Aorta (tissue), 5 donors: ENCODE results near the gene CNTN5. TPM values are rescaled to one million over a fixed set of nuclear protein-coding genes. Genes with fewer than 3 reads are reported as not detected.

Experiments used
- ATAC-seq: fragments of 200-7000 bp; cut with Tn5 transposase; one replicate; pipeline ENCODE4 v1.9.1; 2022; ENCODE audit warnings: moderate library complexity; ENCODE audit not compliant: low FRiP score
- DNase-seq, 2 donors: peaks; one replicate each; pipeline ENCODE4 v3.0.0-alpha.2; 2020
- H3K27ac ChIP-seq, 2 donors: one replicate each; pipeline ENCODE4 v1.5.1; 2013; ENCODE audit warnings: low read length in 2 of 2, mild to moderate bottlenecking in 2 of 2, moderate library complexity in 2 of 2, control low read depth in 1 of 2, inconsistent platforms in 1 of 2, low read depth in 1 of 2
- H3K27me3 ChIP-seq, 2 donors: one replicate each; pipeline ENCODE4 v1.6.1; 2013; ENCODE audit warnings: control low read depth in 1 of 2, low read length in 1 of 2, mild to moderate bottlenecking in 1 of 2, moderate library complexity in 1 of 2; ENCODE audit not compliant: insufficient read depth in 2 of 2, control insufficient read depth in 1 of 2
- H3K36me3 ChIP-seq, 2 donors: one replicate each; pipeline ENCODE4 v1.6.1; 2013; ENCODE audit warnings: control low read depth in 1 of 2, low read length in 1 of 2, mild to moderate bottlenecking in 1 of 2; ENCODE audit not compliant: insufficient read depth in 2 of 2, control insufficient read depth in 1 of 2
- H3K4me1 ChIP-seq, 2 donors: one replicate each; pipeline ENCODE4 v1.6.1; 2013; ENCODE audit warnings: low read length in 2 of 2, control low read depth in 1 of 2, mild to moderate bottlenecking in 1 of 2, moderate library complexity in 1 of 2; ENCODE audit not compliant: insufficient read depth in 2 of 2, control insufficient read depth in 1 of 2
- H3K4me3 ChIP-seq, 2 donors: one replicate each; pipeline ENCODE4 v1.5.1; 2013; ENCODE audit warnings: low read length in 2 of 2, control low read depth in 1 of 2, mild to moderate bottlenecking in 1 of 2
- H3K9me3 ChIP-seq: one replicate; pipeline ENCODE4 v1.6.1; 2013; ENCODE audit warnings: mild to moderate bottlenecking, low read length; ENCODE audit not compliant: control insufficient read depth
- WGBS, 2 donors: extraction: QIAGEN DNeasy Blood & Tissue Kit; methylation state at CpG; one replicate each; pipeline ENCODE4 v1.1.7; 2013; 5-methylcytosine and 5-hydroxymethylcytosine counted together
- intact Hi-C, 2 donors: fragments of 100-400 bp; cut with DNase I; formaldehyde crosslinking; loops; one replicate each; pipeline versions ENCODE4 v1.14.2 to v1.15.0; 2022
- polyA plus RNA-seq, 2 donors: library from polyadenylated mRNA; stranded (reverse); fragments of 200-250 nt; gene quantifications; one replicate each; pipeline ENCODE4 v1.2.3, GENCODE V29; 2013
- total RNA-seq, 2 donors: library from RNA; stranded (reverse); fragmentation: NEBNext Ultra II Directional; extraction: Animal tissue kit (Norgen Biotek cat#: 25700); gene quantifications; one replicate each; pipeline ENCODE4 v1.2.1, GENCODE V29; 2021
- donor health status: healthy with polysubstance abuse.
- donor health status: Bipolar disorder and iron deficiency.
- donor health status: DM: no; HTN: no; CAD: no.
- donor health status: DM: no; HTN: no; CAD: no.
- donor health status: DM: yes; HTN: yes; CAD: no.

The CNTN5 gene
- total and polyA plus RNA-seq, 4 donors, result 0.13 to 2.9 (median 0.96) TPM; not detected in 1

DNA sequence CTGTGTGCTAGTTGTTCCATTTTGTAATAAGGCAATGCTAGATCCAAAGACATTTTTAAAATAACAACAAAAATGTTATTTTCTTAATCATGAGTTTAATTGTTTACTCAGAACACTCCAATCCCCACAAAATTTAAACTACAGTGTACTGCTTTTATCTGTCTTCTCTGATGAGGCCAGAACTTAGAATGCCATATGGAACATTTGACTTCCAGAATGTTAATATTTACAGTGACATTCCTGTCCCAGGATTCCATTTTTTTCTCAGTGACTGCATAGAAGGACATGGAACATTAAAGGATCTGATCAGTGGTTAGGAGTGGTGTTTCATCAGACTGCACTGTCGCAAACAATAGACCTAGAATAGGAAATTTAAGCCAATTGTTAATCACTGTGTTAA, 1171.4 kb downstream of the CNTN5 start:
- no peaks in the 10 kb centered on the region for H3K9me3 ChIP-seq
- no peak overlapping the region for H3K4me3 ChIP-seq
- ATAC-seq (no peak), DNase-seq (no peak)
- H3K27ac ChIP-seq, result no peak overlapping the region
- 40 to 56% methylated on average over 1 of the region's 1 CpG for WGBS, 2 donors
- no peaks in the 10 kb centered on the region for H3K36me3 ChIP-seq
- no peaks in the 10 kb centered on the region for H3K4me1 ChIP-seq
- intact Hi-C loops, result no loop called here
- H3K27me3 ChIP-seq, result peaks cover 0 to 1% of the 10 kb centered on the region in 2 donors

DNA sequence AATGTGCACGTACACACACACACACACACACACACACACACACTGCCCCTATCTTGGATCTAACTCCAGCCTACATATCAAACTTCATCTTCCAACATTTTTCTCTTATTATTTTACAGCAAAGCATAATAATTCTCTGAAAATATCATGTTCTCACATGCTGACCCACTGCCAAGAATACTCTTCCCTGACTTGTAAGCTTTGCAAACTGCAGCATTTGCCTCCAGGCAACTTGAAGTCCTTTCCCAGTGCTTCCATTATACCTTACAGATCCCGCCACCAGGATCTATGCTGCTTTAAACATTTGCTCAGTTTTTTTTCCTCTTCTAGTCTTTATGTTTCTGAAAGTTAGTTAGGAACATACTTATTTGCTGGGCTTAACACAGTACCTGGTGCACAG, 1183.0 kb downstream of the CNTN5 start:
- Histone ChIP-seq H3K27me3 (no peaks in the 10 kb centered on the region), H3K36me3 (no peaks in the 10 kb centered on the region), H3K4me1 (no peaks in the 10 kb centered on the region), H3K27ac (no peak overlapping the region), H3K4me3 (no peak overlapping the region), H3K9me3 (peaks cover 1% of the 10 kb centered on the region)
- DNase-seq (no peak), ATAC-seq (no peak)
- 67 to 76% methylated on average over 2 of the region's 2 CpGs for WGBS, 2 donors
- intact Hi-C loops, result no loop called here

DNA sequence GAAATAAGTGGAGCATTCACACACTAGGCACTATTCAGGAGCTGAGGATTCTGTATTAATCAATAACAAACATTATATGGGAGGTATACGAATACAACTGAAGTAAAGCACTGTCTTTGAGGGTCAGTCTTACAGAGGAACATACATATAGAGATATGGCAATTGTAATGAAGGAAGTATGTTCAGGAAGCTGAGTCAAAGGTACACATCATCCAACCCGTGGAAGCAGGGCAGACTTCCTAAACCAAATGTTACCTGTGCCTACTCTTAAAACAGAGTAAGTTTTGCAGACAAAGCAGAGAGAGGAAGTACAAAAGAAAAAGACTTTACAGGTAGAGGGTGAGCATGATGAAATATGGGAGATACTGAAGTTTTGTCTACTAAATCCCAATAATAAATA, 1185.2 kb downstream of the CNTN5 start:
- H3K9me3 ChIP-seq, result peaks cover 1% of the 10 kb centered on the region
- H3K4me1 ChIP-seq, result no peaks in the 10 kb centered on the region
- intact Hi-C loops, result no loop called here
- WGBS, 2 donors, result 75 to 80% methylated on average over 2 of the region's 2 CpGs
- ATAC-seq (no peak), DNase-seq (no peak)
- H3K27me3 ChIP-seq, result no peaks in the 10 kb centered on the region
- H3K36me3 ChIP-seq, result no peaks in the 10 kb centered on the region
- no peak overlapping the region for H3K4me3 ChIP-seq
- no peak overlapping the region for H3K27ac ChIP-seq

DNA sequence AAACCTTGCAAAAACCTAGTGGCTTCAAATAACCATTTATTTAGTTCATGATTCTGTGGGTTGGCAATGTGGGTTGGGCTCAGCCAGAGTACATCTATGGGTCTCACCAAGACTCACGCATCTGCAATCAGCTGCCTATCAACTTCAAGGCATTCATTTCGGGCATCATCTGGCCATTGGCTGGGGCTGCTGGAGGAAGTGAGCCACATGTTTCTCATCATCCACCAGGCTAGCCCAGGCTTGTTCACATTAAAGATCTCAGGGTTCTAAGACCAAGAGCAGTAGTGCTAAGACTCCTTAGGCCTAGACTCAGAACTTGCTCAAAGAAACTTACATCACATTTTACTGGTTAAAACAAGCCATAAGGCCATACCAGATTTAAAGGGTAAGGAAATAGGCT, 1187.5 kb downstream of the CNTN5 start:
- Histone ChIP-seq H3K27me3 (no peaks in the 10 kb centered on the region), H3K9me3 (no peaks in the 10 kb centered on the region), H3K4me3 (no peak overlapping the region), H3K36me3 (no peaks in the 10 kb centered on the region), H3K27ac (no peak overlapping the region), H3K4me1 (no peaks in the 10 kb centered on the region)
- DNase-seq (no peak), ATAC-seq (no peak)
- intact Hi-C loops, result no loop called here
- 79 to 90% methylated on average over 2 of the region's 2 CpGs for WGBS, 2 donors

DNA sequence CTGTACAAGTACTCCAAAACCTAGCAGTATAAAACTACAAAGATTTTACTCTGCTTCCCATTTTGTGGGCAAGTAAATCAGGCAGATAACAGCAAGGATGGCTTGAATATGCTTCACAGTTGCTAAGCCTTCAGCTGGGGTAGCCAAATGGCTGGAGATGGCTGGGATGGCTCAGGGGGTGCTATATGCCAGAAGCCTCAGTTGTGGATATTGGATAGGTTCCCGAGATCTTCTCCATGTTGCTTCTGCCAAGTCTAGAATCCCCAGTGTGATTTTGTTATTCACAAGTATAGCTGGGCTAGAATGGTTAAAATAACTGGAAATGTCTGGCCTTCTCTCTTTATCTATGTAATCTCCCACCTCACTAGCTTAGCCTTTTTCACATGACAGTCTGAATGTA, 1194.0 kb downstream of the CNTN5 start:
- H3K36me3 ChIP-seq, result no peaks in the 10 kb centered on the region
- no peaks in the 10 kb centered on the region for H3K4me1 ChIP-seq
- no peaks in the 10 kb centered on the region for H3K27me3 ChIP-seq
- H3K4me3 ChIP-seq, result no peak overlapping the region
- intact Hi-C loops, result no loop called here
- H3K9me3 ChIP-seq, result no peaks in the 10 kb centered on the region
- H3K27ac ChIP-seq, result no peak overlapping the region
- WGBS, 2 donors, result 75 to 93% methylated on average over 1 of the region's 1 CpG
- ATAC-seq (no peak), DNase-seq (no peak)

DNA sequence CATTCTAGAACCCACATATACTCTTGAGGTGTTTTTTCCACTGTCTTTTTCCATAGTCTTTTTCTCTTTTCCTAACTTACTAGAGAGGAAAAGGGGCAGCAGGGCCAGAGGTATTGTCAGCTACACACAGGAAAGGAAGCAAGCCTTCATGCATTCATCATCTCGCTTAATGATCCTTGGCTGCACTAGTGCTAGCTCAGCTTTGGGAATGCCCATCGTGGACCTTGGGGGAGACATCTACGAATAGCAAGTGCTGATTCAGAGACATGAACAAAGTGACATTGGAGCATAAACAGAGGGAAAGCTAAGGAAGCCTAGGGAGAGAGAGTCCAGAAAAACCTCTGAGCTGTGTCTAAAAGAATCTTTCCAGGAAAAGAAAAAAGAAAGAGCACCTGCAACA, 1200.1 kb downstream of the CNTN5 start:
- DNase-seq, result no peak
- WGBS, 2 donors, result 43 to 53% methylated on average over 3 of the region's 3 CpGs
- Histone ChIP-seq H3K36me3 (no peaks in the 10 kb centered on the region), H3K27me3 (no peaks in the 10 kb centered on the region), H3K27ac (no peak overlapping the region), H3K9me3 (no peaks in the 10 kb centered on the region), H3K4me1 (no peaks in the 10 kb centered on the region), H3K4me3 (no peak overlapping the region)
- intact Hi-C loops, result no loop called here
- ATAC-seq, result no peak

DNA sequence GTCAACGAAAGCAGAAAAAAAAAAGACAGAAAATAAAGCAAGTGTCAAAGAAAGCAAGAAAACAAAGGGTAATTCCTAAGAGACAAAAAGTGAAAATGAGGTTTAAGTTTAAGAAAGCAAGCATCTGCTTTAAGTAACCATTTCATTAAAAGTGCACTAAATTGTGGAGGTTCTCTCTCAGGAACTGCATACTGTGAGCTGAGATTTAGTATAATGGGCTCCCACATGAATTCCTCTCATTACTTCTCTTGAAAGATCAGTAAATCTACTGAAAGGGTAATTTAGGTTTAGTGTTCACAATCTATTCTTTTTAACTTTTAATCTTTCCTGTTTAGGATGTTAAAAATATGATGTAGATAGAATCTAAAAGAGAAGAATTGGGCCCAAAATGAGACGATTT, 1201.0 kb downstream of the CNTN5 start:
- WGBS, 2 donors, result 73 to 78% methylated on average over 2 of the region's 2 CpGs
- H3K27me3 ChIP-seq, result no peaks in the 10 kb centered on the region
- H3K4me1 ChIP-seq, result no peaks in the 10 kb centered on the region
- DNase-seq (no peak), ATAC-seq (no peak)
- H3K9me3 ChIP-seq, result no peaks in the 10 kb centered on the region
- intact Hi-C loops, result no loop called here
- H3K27ac ChIP-seq, result no peak overlapping the region
- H3K36me3 ChIP-seq, result no peaks in the 10 kb centered on the region
- no peak overlapping the region for H3K4me3 ChIP-seq

DNA sequence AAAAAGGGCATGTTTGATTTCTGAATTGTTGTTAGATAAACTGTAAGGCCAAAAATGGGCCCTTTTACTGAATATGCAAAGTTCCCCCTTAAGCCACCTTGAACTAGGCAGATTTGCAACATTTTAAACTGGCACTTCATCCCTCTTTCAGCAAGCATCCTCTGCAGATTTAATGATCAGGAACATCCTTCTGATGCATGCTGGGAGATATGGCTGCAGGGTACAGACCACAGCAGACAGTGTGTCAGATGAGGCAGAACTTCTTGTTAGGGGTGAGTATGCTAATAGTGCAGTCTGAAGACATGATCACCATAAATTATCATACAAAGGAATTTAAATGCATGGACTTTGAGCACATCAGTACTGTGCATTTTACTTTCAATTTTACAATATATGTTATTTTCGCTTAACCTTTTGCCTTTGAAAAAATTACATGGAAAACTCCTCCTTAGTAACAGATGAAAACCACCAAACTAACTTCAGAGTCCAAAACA, 1203.8 kb downstream of the CNTN5 start:
- DNase-seq (no peak), ATAC-seq (no peak)
- no peak overlapping the region for H3K27ac ChIP-seq
- 92 to 93% methylated on average over 1 of the region's 1 CpG for WGBS, 2 donors
- H3K27me3 ChIP-seq, result no peaks in the 10 kb centered on the region
- no peaks in the 10 kb centered on the region for H3K36me3 ChIP-seq
- H3K4me3 ChIP-seq, result no peak overlapping the region
- H3K9me3 ChIP-seq, result no peaks in the 10 kb centered on the region
- H3K4me1 ChIP-seq, result no peaks in the 10 kb centered on the region
- intact Hi-C loops, result no loop called here

DNA sequence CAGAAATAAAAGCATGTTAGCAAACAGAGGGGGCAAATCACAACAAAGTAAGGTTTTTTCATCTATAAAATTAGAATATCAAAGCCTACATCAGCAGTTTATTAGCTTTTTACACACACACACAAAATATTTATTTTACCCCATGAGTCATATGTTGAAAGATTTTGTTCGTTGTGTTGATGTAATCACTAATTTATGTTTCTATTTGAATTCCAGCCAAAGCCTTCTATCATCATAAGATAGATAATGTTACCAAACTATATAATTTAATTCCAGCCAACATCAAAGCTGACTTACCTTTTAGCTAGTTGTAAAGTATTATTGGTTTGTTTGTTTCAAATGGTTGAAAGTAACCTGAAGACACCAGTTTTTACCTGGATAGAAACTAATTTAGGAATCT, 1208.3 kb downstream of the CNTN5 start:
- ATAC-seq (no peak), DNase-seq (no peak)
- H3K4me3 ChIP-seq, result no peak overlapping the region
- intact Hi-C loops, result no loop called here
- H3K27me3 ChIP-seq, result no peaks in the 10 kb centered on the region
- 37 to 38% methylated on average over 1 of the region's 1 CpG for WGBS, 2 donors
- no peaks in the 10 kb centered on the region for H3K36me3 ChIP-seq
- H3K4me1 ChIP-seq, result no peaks in the 10 kb centered on the region
- H3K9me3 ChIP-seq, result no peaks in the 10 kb centered on the region
- no peak overlapping the region for H3K27ac ChIP-seq
